Breast epithelium (tissue), 3 donors: ENCODE measurements around the gene ZMYND12.

Source experiments
- POLR2A ChIP-seq: fragments of 450-650 bp; IDR thresholded peaks from one replicate; pipeline ENCODE4 v1.6.1; 2016; ENCODE audit warnings: antibody characterized with exemption, mild to moderate bottlenecking, moderate library complexity
- TF ChIP-seq, protein P1 (sequence below), 3 donors: fragments of 450-650 bp; IDR thresholded peaks; one replicate each; pipeline ENCODE4 v1.5.1; 2016 to 2017; ENCODE audit warnings: antibody characterized with exemption in 3 of 3, mild to moderate bottlenecking in 3 of 3, moderate library complexity in 3 of 3

DNA sequence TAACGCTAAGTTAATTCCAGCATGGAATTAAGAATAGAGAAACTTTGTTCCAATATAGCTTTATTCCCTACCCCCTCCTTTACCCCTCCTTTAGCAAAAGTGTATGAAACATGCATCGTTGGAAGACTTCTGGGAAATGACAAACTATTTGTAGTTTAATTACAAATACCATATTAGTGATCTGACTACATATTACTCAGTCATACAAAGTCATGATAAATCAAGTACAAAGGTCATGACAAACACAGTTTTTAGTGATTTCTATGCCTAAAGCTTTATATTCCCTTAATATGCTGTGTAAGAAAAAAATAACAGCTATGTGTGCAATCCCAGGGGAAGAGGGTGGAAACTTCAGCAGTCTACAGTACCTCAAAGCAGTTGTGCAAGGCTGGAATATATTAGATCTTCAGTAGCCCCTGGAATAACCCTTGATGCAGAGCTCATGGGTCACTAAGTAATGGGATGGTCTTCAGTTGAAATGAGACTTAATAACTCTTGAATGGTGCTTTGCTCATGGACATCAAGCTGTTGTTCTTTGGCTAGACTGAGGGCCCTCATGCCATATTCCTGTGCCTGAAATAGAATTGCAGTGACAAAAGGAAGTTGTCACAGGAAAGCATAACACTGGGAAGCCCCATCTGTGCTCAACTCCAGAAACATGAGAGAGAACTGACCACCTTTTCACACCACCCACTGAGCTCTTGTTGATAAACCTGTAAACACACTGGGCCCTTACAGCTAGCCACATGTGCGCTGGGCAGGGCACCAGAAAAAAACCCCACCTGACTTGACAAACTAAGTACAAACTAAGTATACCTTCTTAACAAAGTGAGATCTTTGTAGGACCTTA is 25.3 kb downstream of the ZMYND12 start:
- TF ChIP-seq, protein P1, sequence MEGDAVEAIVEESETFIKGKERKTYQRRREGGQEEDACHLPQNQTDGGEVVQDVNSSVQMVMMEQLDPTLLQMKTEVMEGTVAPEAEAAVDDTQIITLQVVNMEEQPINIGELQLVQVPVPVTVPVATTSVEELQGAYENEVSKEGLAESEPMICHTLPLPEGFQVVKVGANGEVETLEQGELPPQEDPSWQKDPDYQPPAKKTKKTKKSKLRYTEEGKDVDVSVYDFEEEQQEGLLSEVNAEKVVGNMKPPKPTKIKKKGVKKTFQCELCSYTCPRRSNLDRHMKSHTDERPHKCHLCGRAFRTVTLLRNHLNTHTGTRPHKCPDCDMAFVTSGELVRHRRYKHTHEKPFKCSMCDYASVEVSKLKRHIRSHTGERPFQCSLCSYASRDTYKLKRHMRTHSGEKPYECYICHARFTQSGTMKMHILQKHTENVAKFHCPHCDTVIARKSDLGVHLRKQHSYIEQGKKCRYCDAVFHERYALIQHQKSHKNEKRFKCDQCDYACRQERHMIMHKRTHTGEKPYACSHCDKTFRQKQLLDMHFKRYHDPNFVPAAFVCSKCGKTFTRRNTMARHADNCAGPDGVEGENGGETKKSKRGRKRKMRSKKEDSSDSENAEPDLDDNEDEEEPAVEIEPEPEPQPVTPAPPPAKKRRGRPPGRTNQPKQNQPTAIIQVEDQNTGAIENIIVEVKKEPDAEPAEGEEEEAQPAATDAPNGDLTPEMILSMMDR (IDR thresholded peaks at IDR 0.05), result no peak
- TF ChIP-seq POLR2A, result no peak
